Transverse colon (tissue), 4 donors: ENCODE measurements around the gene MAMDC4. TPM values are rescaled to one million over a fixed set of nuclear protein-coding genes. Genes with fewer than 3 reads are reported as not detected.

ENCODE experiments used
- DNase-seq: peaks from one replicate; pipeline ENCODE4 v3.0.0-alpha.2; 2019
- H3K27ac ChIP-seq, 4 donors: fragments of 200-600 bp; sonication (generic); 2 replicates each; pipeline ENCODE4 v1.5.1; 2016 to 2018; ENCODE audit warnings: inconsistent platforms in 4 of 4
- H3K27me3 ChIP-seq: fragments of 200-600 bp; sonication (generic); 2 replicates; pipeline ENCODE4 v1.5.1; 2017; ENCODE audit warnings: inconsistent platforms
- H3K36me3 ChIP-seq, 4 donors: fragments of 200-600 bp; sonication (generic); 2 replicates each; pipeline ENCODE4 v1.5.1; 2017 to 2019; ENCODE audit warnings: inconsistent platforms in 4 of 4
- H3K4me1 ChIP-seq, 4 donors: fragments of 200-600 bp; sonication (generic); 2 replicates each; pipeline ENCODE4 v1.5.1; 2017 to 2020; ENCODE audit warnings: inconsistent platforms in 4 of 4
- H3K4me3 ChIP-seq, 4 donors: fragments of 200-600 bp; sonication (generic); 1 replicate in 1 of 4; 2 replicates in 3 of 4; pipeline versions ENCODE4 v1.5.1 to v1.6.1; 2017 to 2019; ENCODE audit warnings: inconsistent platforms in 4 of 4
- H3K9me3 ChIP-seq, 2 donors: fragments of 200-600 bp; sonication (generic); 2 replicates each; pipeline ENCODE4 v1.5.1; 2017 to 2019; ENCODE audit warnings: inconsistent platforms in 2 of 2
- CTCF ChIP-seq, 5 experiments: fragments of 200-600 bp in 3 of 5; fragments of 450-650 bp in 2 of 5; sonication (generic) in 3 of 5; IDR thresholded peaks; 1 replicate in 2 of 5; 2 replicates in 3 of 5; pipeline ENCODE4 v1.5.1; 2016 to 2017; ENCODE audit warnings: antibody characterized with exemption in 5 of 5, inconsistent platforms in 3 of 5, mild to moderate bottlenecking in 2 of 5, moderate library complexity in 1 of 5
- EP300 ChIP-seq: sonication (generic); formaldehyde crosslinking; IDR thresholded peaks from one replicate; pipeline ENCODE4 v1.6.1; 2017; ENCODE audit warnings: antibody characterized with exemption, low read depth
- POLR2A ChIP-seq: fragments of 450-650 bp; IDR thresholded peaks from one replicate; pipeline ENCODE4 v1.6.1; 2016; ENCODE audit warnings: antibody characterized with exemption, mild to moderate bottlenecking, moderate library complexity
- POLR2AphosphoS5 ChIP-seq, 3 donors: sonication (generic); formaldehyde crosslinking; IDR thresholded peaks; one replicate each; pipeline ENCODE4 v1.6.1; 2016; ENCODE audit warnings: antibody characterized with exemption in 3 of 3
- WGBS, 2 donors: methylation state at CpG; one replicate each; pipeline ENCODE4 v1.1.5; 2018; ENCODE audit warnings: low coverage in 1 of 2; 5-methylcytosine and 5-hydroxymethylcytosine counted together
- in situ Hi-C, 4 donors: fragments of 200-750 bp; cut with MboI; loops; one replicate each; pipeline versions ENCODE4 v1.15.0 to v1.15.1; 2017; ENCODE audit warnings: low sequenced_read_pairs in 3 of 4, low pct_ligation_motif_present in 1 of 4, low pct_unique_long_range_greater_than_20kb in 1 of 4
- intact Hi-C: fragments of 100-400 bp; cut with DNase I; formaldehyde crosslinking; loops from one replicate; pipeline ENCODE4 v1.15.1; 2023; ENCODE audit warnings: low total_unique reads
- total RNA-seq, 4 donors: library from RNA; depleted of rRNA; stranded (reverse); fragments of >200 nt; gene quantifications; one replicate each; pipeline ENCODE4 v1.1.0, GENCODE V29; 2016

Gene MAMDC4
- total RNA-seq, 4 donors from 2014 or later = 11.4 to 52.5 (median 23.2) TPM

DNA sequence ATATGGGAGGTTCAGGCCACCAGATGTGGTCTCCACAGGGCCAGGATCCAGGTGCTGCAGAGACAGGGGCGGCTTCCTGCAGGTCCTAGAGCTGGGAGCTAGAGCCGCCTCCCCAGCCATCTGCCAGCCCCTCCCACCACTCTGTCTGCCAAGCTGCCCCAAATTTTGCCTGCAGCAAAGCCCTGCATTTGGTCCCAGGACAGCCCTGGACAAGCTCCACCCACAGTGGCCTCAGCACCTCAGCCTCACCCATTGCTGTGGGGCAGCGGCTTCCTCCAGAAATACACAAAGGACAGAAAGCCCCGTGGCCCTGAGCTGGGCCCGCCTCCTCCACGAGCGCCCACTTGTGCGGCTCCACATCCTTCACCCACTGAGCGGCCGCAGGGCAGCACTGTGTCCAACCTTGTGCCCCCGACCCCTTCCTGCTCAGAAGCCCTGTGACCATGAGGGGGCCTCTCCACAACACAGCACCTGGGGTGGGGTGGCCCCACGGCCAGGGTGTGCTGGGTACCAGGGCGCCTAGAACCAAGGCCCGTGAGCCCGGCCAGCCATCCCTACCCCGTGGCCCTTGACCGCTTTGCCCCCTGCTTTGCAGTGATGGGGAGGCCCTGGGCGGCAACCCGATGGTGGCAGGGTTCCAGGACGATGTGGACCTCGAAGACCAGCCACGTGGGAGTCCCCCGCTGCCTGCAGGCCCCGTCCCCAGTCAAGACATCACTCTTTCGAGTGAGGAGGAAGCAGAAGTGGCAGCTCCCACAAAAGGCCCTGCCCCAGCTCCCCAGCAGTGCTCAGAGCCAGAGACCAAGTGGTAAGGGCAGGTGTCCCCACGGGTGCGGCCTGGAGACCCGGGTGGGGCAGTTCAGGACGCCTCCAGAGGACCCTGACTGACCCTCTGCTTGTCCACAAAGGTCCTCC, 13.6 kb upstream of the MAMDC4 start:
- TF ChIP-seq CTCF (IDR thresholded peaks at IDR 0.05) (no peak), EP300 (no peak), POLR2AphosphoS5 (IDR thresholded peaks at IDR 0.05) (no peak)
- 84% methylated on average over 29 of the region's 29 CpGs; no CpG with 5 or more reads in 1 of the 2 donors for WGBS, 2 donors
- in situ Hi-C loops = no loop called here
- DNase-seq = no peak
- Histone ChIP-seq H3K4me3 (no peak overlapping the region), H3K9me3 (no peaks in the 10 kb centered on the region), H3K27me3 (peaks cover 6% of the 10 kb centered on the region), H3K36me3 (peaks cover 0 to 5% (median 0%) of the 10 kb centered on the region in 4 donors), H3K4me1 (peaks cover 22 to 43% (median 41%) of the 10 kb centered on the region in 4 donors), H3K27ac (no peak overlapping the region)
- intact Hi-C loops = no loop called here

DNA sequence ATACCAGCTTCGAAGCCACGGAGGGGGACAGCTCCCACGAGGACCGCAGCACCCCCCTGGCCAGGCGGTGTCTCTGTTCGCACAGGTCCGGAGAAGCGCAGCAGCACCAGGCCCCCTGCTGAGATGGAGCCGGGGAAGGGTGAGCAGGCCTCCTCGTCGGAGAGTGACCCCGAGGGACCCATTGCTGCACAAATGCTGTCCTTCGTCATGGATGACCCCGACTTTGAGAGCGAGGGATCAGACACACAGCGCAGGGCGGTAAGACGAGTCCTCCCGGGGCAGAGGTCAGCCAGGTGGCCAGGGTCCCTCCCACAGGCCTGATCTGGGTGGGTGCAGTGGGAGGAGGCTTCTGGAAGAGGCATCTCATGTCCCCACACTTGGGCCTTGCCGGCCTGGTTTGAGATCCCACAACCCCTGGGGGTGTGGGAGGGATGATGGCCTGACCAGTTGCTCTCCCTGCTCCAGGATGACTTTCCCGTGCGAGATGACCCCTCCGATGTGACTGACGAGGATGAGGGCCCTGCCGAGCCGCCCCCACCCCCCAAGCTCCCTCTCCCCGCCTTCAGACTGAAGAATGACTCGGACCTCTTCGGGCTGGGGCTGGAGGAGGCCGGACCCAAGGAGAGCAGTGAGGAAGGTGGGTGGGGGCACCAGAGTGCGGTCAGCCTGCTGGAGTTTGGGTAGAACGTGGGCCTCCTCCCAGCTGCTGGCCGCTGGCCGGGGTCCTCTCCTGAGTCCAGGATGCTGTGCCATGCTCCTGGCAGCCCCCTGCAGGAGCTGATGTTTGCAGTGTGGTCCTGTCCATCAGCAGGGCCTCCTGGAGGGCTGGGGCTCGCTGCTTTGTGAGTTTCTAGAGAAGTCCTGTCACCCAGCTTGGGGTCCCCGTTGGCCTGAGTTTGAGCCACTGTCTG, 12.7 kb upstream of the MAMDC4 start:
- H3K36me3 ChIP-seq = peaks cover 0 to 5% (median 0%) of the 10 kb centered on the region in 4 donors
- intact Hi-C loops (no loop called here), in situ Hi-C loops (no loop called here)
- H3K27ac ChIP-seq = peak overlapping the region in 3 of 4 donors; percentile 71 to 89 (median 80)
- no peak for TF ChIP-seq POLR2A
- no peaks in the 10 kb centered on the region for H3K9me3 ChIP-seq
- 86% methylated on average over 30 of the region's 36 CpGs; no CpG with 5 or more reads in 1 of the 2 donors for WGBS, 2 donors
- H3K4me1 ChIP-seq = peaks cover 29 to 51% (median 49%) of the 10 kb centered on the region in 4 donors
- H3K4me3 ChIP-seq = no peak overlapping the region
- no peak for DNase-seq
- H3K27me3 ChIP-seq = peaks cover 15% of the 10 kb centered on the region

- intact Hi-C loops (no loop called here), in situ Hi-C loops (no loop called here)
- 20 to 63% methylated on average over 1 to 25 of the region's 32 CpGs for WGBS, 2 donors
These were observed 11.8 kb upstream of the MAMDC4 start for GRCh38 chr9:136840140-136840876.

More at GRCh38 chr9:136840140-136840876, 11.8 kb upstream of the MAMDC4 start:
- H3K36me3 ChIP-seq = peaks cover 0 to 5% (median 0%) of the 10 kb centered on the region in 4 donors
- H3K27ac ChIP-seq = peak overlapping the region; percentile 71 to 89 (median 79)
- DNase-seq = no peak
- peaks cover 29 to 51% (median 50%) of the 10 kb centered on the region in 4 donors for H3K4me1 ChIP-seq
- TF ChIP-seq CTCF (IDR thresholded peaks at IDR 0.05) (no peak), EP300 (no peak), POLR2AphosphoS5 (IDR thresholded peaks at IDR 0.05) (no peak), POLR2A (no peak)
- H3K9me3 ChIP-seq = no peaks in the 10 kb centered on the region
- H3K27me3 ChIP-seq = peaks cover 20% of the 10 kb centered on the region
- H3K4me3 ChIP-seq = no peak overlapping the region
